Measurements from ENCODE around the gene ATP13A1.

DNA sequence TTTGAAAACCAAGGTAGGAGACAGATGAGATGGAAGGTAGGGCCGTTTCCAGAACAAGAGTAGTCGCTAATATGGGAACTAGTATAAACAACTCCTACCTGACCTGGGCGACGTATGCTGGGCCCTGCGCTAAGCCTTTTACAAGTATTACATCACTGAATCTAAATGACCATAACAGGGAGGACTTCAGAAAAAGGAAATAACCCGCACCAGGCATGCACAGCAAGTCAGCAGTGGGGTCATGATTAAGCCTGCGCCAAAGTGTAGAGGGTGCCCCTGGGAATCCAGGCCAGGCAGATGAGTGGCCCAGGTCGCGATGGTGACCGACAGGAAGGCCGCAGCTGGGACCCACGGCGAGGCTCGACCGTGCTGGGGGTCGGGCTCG is 613 bp downstream of the ATP13A1 start:
- no peak for TF ChIP-seq CTCF (IDR thresholded peaks at IDR 0.05)
- TF ChIP-seq POLR2A (IDR thresholded peaks at IDR 0.05) = no peak

Measured in Peyer's patch (tissue), 4 donors.